ENCODE data around the gene GCH1.

- TF ChIP-seq HDGF (IDR thresholded peaks at IDR 0.05; ENCODE audit: borderline replicate concordance) (no peak), TARDBP (IDR thresholded peaks at IDR 0.05) (no peak), ARNT (IDR thresholded peaks at IDR 0.05) (no peak), FOXA1 (IDR thresholded peaks at IDR 0.05) (no peak), BHLHE40 (IDR thresholded peaks at IDR 0.05; ENCODE audit: borderline replicate concordance) (no peak), FOXM1 (IDR thresholded peaks at IDR 0.05; ENCODE audit: borderline replicate concordance) (no peak), FOXK2 (IDR thresholded peaks at IDR 0.05) (no peak), ELF4 (IDR thresholded peaks at IDR 0.05) (no peak)
These were observed 87.1 kb downstream of the GCH1 start for GRCh38 chr14:54815515-54815914.
